Uterus (tissue), 4 donors: ENCODE measurements around the gene CLSTN2. TPM values are rescaled to one million over a fixed set of nuclear protein-coding genes. Genes with fewer than 3 reads are reported as not detected.

Experiments used
- DNase-seq, 2 donors: peaks; one replicate each; pipeline ENCODE4 v3.0.0-alpha.2; 2019 to 2020
- H3K27ac ChIP-seq, 2 donors: fragments of 200-600 bp; sonication (generic); 1 replicate in 1 of 2; 2 replicates in 1 of 2; pipeline ENCODE4 v1.5.1; 2016 to 2018
- H3K27me3 ChIP-seq, 2 donors: fragments of 200-600 bp; sonication (generic); one replicate each; pipeline ENCODE4 v1.5.1; 2018 to 2019; ENCODE audit warnings: control low read depth in 1 of 2
- H3K36me3 ChIP-seq, 2 donors: fragments of 200-600 bp; sonication (generic); one replicate each; pipeline ENCODE4 v1.5.1; 2019; ENCODE audit warnings: control low read depth in 1 of 2
- H3K4me1 ChIP-seq, 2 donors: fragments of 200-600 bp; sonication (generic); one replicate each; pipeline ENCODE4 v1.5.1; 2018 to 2019; ENCODE audit warnings: control low read depth in 1 of 2
- H3K4me3 ChIP-seq, 2 donors: fragments of 200-600 bp; sonication (generic); 1 replicate in 1 of 2; 2 replicates in 1 of 2; pipeline ENCODE4 v1.5.1; 2018 to 2019; ENCODE audit warnings: mild to moderate bottlenecking in 1 of 2
- H3K9me3 ChIP-seq, 2 donors: fragments of 200-600 bp; sonication (generic); one replicate each; pipeline ENCODE4 v1.5.1; 2019; ENCODE audit warnings: control low read depth in 1 of 2
- CTCF ChIP-seq, 4 experiments: fragments of 200-600 bp in 2 of 4; fragments of 450-650 bp in 2 of 4; sonication (generic) in 2 of 4; IDR thresholded peaks; one replicate each; pipeline ENCODE4 v1.5.1; 2016 to 2019; ENCODE audit warnings: antibody characterized with exemption in 4 of 4, mild to moderate bottlenecking in 2 of 4, moderate library complexity in 1 of 4
- POLR2A ChIP-seq, 2 donors: fragments of 450-650 bp; IDR thresholded peaks; one replicate each; pipeline ENCODE4 v1.6.1; 2016; ENCODE audit warnings: antibody characterized with exemption in 2 of 2, mild to moderate bottlenecking in 1 of 2, moderate library complexity in 1 of 2
- intact Hi-C: fragments of 100-400 bp; cut with DNase I; formaldehyde crosslinking; loops from one replicate; pipeline ENCODE4 v1.15.1; 2023; ENCODE audit warnings: low total_unique reads
- small RNA-seq: library from RNA; depleted of rRNA; stranded (forward); fragments of <200 nt; gene quantifications from one replicate; pipeline ENCODE3, GENCODE V24; 2016
- total RNA-seq, 4 donors: library from RNA; depleted of rRNA in 3 of 4; stranded (reverse); fragments of >200 nt in 3 of 4; gene quantifications; one replicate each; pipeline versions ENCODE4 v1.1.0 to v1.2.4, GENCODE V29; 2014 to 2023
- donor health status: DM: yes; HTN: yes; CAD: no.

CLSTN2 gene
- total RNA-seq, 4 donors from 2014 or later = 4.7 to 32.2 (median 19.2) TPM

- H3K36me3 ChIP-seq = no peaks in the 10 kb centered on the region
- no peaks in the 10 kb centered on the region for H3K27me3 ChIP-seq
- intact Hi-C loops = no loop called here
- no peak overlapping the region for H3K27ac ChIP-seq
- no peak for DNase-seq
- peaks cover 0 to 13% of the 10 kb centered on the region in 2 donors for H3K9me3 ChIP-seq
- TF ChIP-seq CTCF (IDR thresholded peaks at IDR 0.05) (no peak), POLR2A (IDR thresholded peaks at IDR 0.05) (no peak)
- H3K4me3 ChIP-seq = no peak overlapping the region
- H3K4me1 ChIP-seq = no peaks in the 10 kb centered on the region
Measured at GRCh38 chr3:140614001-140614400, 679.0 kb downstream of the CLSTN2 start.

- Histone ChIP-seq H3K4me3 (no peak overlapping the region), H3K9me3 (peaks cover 0 to 13% of the 10 kb centered on the region in 2 donors), H3K27me3 (no peaks in the 10 kb centered on the region), H3K36me3 (no peaks in the 10 kb centered on the region), H3K27ac (no peak overlapping the region), H3K4me1 (no peaks in the 10 kb centered on the region)
- no peak for DNase-seq
- TF ChIP-seq POLR2A (IDR thresholded peaks at IDR 0.05) (no peak), CTCF (IDR thresholded peaks at IDR 0.05) (no peak)
- intact Hi-C loops = no loop called here
Measured at GRCh38 chr3:140617135-140617534, 682.1 kb downstream of the CLSTN2 start.

GRCh38 chr3:140626856-140627255 is 691.9 kb downstream of the CLSTN2 start:
- TF ChIP-seq POLR2A (IDR thresholded peaks at IDR 0.05) = no peak
- no peak for TF ChIP-seq CTCF (IDR thresholded peaks at IDR 0.05)
- intact Hi-C loops = no loop called here

More at GRCh38 chr3:140626856-140627255, 691.9 kb downstream of the CLSTN2 start:
- Histone ChIP-seq H3K9me3 (no peaks in the 10 kb centered on the region), H3K27ac (no peak overlapping the region), H3K36me3 (no peaks in the 10 kb centered on the region), H3K27me3 (no peaks in the 10 kb centered on the region), H3K4me1 (no peaks in the 10 kb centered on the region), H3K4me3 (no peak overlapping the region)
- DNase-seq = no peak

Small RNAs within 50 kb of the gene (small RNA-seq; reads per million reads assigned to genes)
- not detected for gene AC048346.1
